Measurements from ENCODE around the gene AMBP.

AMBP gene

DNA sequence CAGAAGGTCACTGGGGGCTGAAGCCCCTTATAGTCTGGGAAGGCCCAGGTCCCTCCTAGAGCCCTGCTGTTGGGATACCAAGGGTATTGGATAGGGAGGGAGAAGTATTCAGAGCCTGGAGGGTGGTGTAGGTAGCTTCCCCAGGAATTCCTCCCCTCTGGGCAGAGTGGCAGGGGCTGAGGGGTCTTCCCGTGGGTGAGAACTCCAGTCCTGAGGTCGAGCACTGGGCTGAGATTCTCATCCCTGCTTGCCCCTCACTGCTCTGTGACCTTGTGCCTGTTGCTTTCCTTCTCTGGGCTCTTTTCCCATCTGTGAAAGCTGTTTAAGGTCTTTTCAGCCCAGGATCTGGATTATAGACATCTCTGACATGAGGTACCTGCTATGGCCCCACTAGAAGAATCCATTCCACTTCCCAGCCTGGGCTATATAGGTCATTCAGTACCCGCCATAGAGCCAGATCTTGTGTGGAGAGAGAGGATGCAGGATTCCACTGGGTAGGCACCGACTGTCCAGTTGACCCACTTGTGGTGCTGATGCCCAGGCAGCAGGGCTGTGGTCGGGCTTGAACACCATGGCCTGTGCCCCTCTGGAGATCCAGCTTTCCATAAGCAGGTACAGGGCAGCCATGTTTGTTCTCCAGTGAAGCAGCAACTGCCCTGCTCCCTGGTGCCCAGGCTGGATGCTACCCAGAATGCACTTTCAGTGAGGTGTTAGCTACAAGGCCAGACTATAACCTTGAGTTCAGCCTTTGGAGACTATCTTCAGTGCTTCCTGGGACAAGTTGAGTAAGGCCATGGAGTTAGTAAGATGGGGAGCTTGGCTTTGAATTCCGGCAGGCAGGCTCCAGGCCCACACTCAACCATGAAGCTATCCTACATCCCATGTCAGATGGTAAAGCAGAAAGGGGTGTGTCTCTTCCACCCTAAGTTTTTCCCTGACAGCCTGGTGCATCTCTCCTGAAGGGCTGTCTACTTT lies 60.1 kb downstream of the AMBP start:
- Histone ChIP-seq H3K27me3 (ENCODE audit: control insufficient read depth in 1 of 2, insufficient read depth in 2 of 2, low read length in 2 of 2) (no peaks in the 10 kb centered on the region), H3K9me3 (ENCODE audit: low read length) (peaks cover 4% of the 10 kb centered on the region), H3K27ac (ENCODE audit: low read depth, low read length) (no peak overlapping the region), H3K9ac (ENCODE audit: low read length) (no peak overlapping the region), H3K4me1 (ENCODE audit: insufficient read depth, low read length) (no peaks in the 10 kb centered on the region), H3K36me3 (ENCODE audit: insufficient read depth, low read length) (peaks cover 13% of the 10 kb centered on the region), H3K4me3 (ENCODE audit: low read depth in 1 of 2, low read length in 2 of 2) (no peak overlapping the region)

DNA sequence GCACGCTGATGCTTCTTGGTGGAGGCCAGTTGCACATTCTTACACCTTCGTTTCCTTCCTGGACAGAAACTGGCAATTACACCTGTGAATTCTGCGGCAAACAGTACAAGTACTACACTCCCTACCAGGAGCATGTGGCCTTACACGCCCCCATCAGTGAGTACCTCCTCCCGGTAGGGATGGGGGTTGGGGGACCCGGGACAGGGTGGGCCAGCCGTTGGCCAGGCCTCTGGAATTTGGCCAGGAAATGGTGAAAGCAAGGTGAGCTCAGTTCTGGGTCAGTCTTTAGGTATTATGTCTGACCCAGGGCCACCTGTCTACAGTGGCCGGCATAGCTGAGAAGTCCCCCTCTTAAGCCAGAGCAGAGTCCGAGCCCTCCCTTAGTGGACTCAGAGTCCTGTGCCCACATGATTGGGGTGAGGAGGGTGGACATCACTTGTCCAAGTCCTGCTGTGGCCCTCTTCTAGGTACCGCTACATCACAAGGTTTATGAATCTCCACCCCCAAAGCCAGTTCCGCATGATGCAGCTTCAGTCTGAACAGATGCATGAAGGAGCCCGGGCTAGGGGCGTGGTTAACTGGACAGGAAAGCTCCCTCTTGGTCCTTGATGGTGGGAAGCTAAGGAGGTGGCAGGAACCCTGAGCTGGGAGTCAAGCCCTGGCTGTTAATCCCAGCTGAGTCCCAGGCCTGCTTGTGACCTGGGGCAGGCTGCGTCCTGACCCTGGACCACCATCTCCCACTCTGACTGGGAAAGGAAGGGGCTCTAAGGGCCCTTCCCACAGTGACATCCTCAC lies 61.3 kb downstream of the AMBP start:
- no peak overlapping the region for H3K9ac ChIP-seq (ENCODE audit: low read length)
- no peaks in the 10 kb centered on the region for H3K27me3 ChIP-seq (ENCODE audit: control insufficient read depth in 1 of 2, insufficient read depth in 2 of 2, low read length in 2 of 2)
- no peak overlapping the region for H3K4me3 ChIP-seq (ENCODE audit: low read depth in 1 of 2, low read length in 2 of 2)
- no peak overlapping the region for H3K27ac ChIP-seq (ENCODE audit: low read depth, low read length)
- H3K4me1 ChIP-seq (ENCODE audit: insufficient read depth, low read length) = no peaks in the 10 kb centered on the region
- peaks cover 13% of the 10 kb centered on the region for H3K36me3 ChIP-seq (ENCODE audit: insufficient read depth, low read length)
- H3K9me3 ChIP-seq (ENCODE audit: low read length) = no peaks in the 10 kb centered on the region

DNA sequence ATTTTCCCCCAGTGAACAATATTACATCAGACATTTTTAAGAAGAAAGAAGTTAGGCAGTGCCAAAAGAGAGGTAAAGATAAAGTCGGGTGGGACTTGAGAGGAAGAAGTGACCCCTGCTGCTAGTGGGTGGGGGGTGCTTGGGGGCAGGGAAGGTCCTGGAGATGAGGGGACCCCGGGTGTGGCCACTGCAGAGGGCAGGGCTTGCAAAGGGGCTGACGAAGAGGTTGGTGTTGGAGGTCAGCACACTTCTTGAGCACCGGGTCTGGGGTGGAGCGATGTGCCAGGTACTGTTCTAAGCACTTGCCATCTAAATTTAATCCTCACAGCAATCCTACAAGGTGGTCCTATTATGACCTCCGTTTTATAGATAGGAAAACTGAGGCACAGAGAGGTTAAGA lies 62.0 kb downstream of the AMBP start:
- Histone ChIP-seq H3K4me3 (ENCODE audit: low read depth in 1 of 2, low read length in 2 of 2) (no peak overlapping the region), H3K9me3 (ENCODE audit: low read length) (no peaks in the 10 kb centered on the region), H3K27ac (ENCODE audit: low read depth, low read length) (no peak overlapping the region), H3K36me3 (ENCODE audit: insufficient read depth, low read length) (peaks cover 13% of the 10 kb centered on the region), H3K4me1 (ENCODE audit: insufficient read depth, low read length) (no peaks in the 10 kb centered on the region), H3K27me3 (ENCODE audit: control insufficient read depth in 1 of 2, insufficient read depth in 2 of 2, low read length in 2 of 2) (no peaks in the 10 kb centered on the region), H3K9ac (ENCODE audit: low read length) (no peak overlapping the region)

DNA sequence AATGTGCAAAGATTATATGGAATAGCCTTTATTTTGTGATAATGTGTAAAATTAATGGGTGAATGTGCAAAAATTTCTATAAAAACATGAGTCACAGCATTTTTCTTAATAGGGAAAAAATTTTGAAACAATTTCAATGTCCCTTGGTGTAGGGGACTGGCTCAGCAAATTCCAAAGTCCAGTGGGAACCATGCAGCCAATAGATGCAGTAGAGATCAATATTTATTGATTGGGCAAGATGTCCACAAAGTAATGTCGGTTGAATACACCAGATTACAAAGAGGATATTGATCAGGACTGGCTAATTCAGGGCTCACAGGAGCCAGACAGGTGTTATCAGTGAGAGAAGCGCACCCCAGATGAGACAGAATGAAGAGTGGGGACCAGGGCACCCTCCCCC lies 62.5 kb downstream of the AMBP start:
- Histone ChIP-seq H3K36me3 (ENCODE audit: insufficient read depth, low read length) (peaks cover 13% of the 10 kb centered on the region), H3K27me3 (ENCODE audit: control insufficient read depth in 1 of 2, insufficient read depth in 2 of 2, low read length in 2 of 2) (no peaks in the 10 kb centered on the region), H3K4me3 (ENCODE audit: low read depth in 1 of 2, low read length in 2 of 2) (no peak overlapping the region), H3K4me1 (ENCODE audit: insufficient read depth, low read length) (no peaks in the 10 kb centered on the region), H3K9ac (ENCODE audit: low read length) (no peak overlapping the region), H3K9me3 (ENCODE audit: low read length) (no peaks in the 10 kb centered on the region), H3K27ac (ENCODE audit: low read depth, low read length) (no peak overlapping the region)

DNA sequence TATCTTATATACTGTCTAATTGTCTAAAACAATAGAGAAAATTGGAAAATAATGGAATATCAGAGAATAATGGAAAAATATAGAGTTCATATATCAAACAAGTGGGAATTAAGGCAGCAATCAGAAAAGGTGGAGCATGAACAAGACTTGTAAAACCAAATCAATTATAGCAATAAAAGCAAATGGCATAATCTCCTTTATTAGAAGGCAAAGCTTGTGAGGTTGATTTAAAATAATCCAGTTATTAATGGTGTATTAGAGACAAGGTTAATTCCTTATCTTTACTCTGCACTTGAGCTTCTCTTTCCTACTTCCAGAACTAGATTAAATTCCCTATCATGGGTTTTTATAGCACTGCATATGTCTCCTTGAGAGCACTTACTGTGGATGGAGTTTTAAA lies 64.1 kb downstream of the AMBP start:
- H3K9ac ChIP-seq (ENCODE audit: low read length) = no peak overlapping the region
- no peaks in the 10 kb centered on the region for H3K9me3 ChIP-seq (ENCODE audit: low read length)
- no peaks in the 10 kb centered on the region for H3K27me3 ChIP-seq (ENCODE audit: control insufficient read depth in 1 of 2, insufficient read depth in 2 of 2, low read length in 2 of 2)
- H3K4me3 ChIP-seq (ENCODE audit: low read depth in 1 of 2, low read length in 2 of 2) = no peak overlapping the region
- H3K4me1 ChIP-seq (ENCODE audit: insufficient read depth, low read length) = no peaks in the 10 kb centered on the region
- H3K27ac ChIP-seq (ENCODE audit: low read depth, low read length) = no peak overlapping the region
- H3K36me3 ChIP-seq (ENCODE audit: insufficient read depth, low read length) = peaks cover 13% of the 10 kb centered on the region

DNA sequence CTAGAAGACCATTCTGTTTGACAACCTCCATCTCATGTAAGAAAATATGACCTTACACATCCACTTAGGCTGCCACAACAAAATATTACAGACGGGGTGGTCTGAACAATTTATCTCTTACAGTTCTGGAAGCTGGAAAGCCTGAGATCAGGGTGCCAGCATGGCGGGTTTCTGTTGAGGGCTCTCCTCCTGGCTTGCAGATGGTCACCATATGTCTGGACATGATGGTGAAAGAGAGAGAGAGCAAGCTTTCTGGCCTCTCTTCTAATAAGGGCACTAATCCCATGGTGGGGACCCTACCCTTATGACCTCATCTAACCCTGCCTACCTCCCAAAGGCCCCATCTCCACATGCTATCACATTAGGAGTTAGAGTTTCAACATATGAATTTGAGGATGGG lies 66.0 kb downstream of the AMBP start:
- H3K9me3 ChIP-seq (ENCODE audit: low read length) = no peaks in the 10 kb centered on the region
- H3K4me1 ChIP-seq (ENCODE audit: insufficient read depth, low read length) = no peaks in the 10 kb centered on the region
- no peak overlapping the region for H3K4me3 ChIP-seq (ENCODE audit: low read depth in 1 of 2, low read length in 2 of 2)
- no peak overlapping the region for H3K9ac ChIP-seq (ENCODE audit: low read length)
- H3K27me3 ChIP-seq (ENCODE audit: control insufficient read depth in 1 of 2, insufficient read depth in 2 of 2, low read length in 2 of 2) = no peaks in the 10 kb centered on the region
- H3K27ac ChIP-seq (ENCODE audit: low read depth, low read length) = no peak overlapping the region
- H3K36me3 ChIP-seq (ENCODE audit: insufficient read depth, low read length) = peaks cover 8% of the 10 kb centered on the region

DNA sequence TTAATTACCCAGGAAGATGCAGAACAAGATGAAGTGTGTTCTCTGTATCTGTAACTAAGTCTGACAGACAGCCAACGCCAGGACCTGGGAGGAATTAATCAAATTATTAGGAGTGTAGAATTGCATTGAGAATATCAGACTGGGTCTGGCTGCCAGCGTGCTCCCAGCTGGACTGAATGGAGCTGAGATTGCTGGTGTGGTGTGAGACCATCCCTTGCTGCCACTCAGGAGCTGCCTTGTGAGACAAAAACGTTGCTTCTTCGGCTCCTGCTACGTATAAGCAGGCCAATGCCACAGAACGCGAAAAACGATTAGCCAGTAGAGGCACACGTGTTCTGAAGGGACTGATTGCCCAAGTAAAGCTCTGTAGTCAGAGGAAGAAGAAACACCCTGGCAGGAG lies 66.8 kb downstream of the AMBP start:
- H3K4me1 ChIP-seq (ENCODE audit: insufficient read depth, low read length) = no peaks in the 10 kb centered on the region
- no peaks in the 10 kb centered on the region for H3K27me3 ChIP-seq (ENCODE audit: control insufficient read depth in 1 of 2, insufficient read depth in 2 of 2, low read length in 2 of 2)
- H3K27ac ChIP-seq (ENCODE audit: low read depth, low read length) = no peak overlapping the region
- H3K9ac ChIP-seq (ENCODE audit: low read length) = no peak overlapping the region
- peaks cover 2% of the 10 kb centered on the region for H3K36me3 ChIP-seq (ENCODE audit: insufficient read depth, low read length)
- no peak overlapping the region for H3K4me3 ChIP-seq (ENCODE audit: low read depth in 1 of 2, low read length in 2 of 2)
- no peaks in the 10 kb centered on the region for H3K9me3 ChIP-seq (ENCODE audit: low read length)
